ENCODE measurements around the gene BTD.
"Not testable (repeated sequence)": the region's sequence is repeated elsewhere in the genome, so short reads cannot be mapped to it uniquely, and the experiment has no call there.

Gene BTD

GRCh38 chr3:15585111-15585845 is 16.3 kb upstream of the BTD start:
- Mint-ChIP-seq H3K36me3 (ENCODE audit: low read depth) (peaks cover 67% of the 10 kb centered on the region), H3K4me1 (ENCODE audit: low read depth) (no peaks in the 10 kb centered on the region), H3K9me3 (no peaks in the 10 kb centered on the region), H3K27me3 (no peaks in the 10 kb centered on the region), H3K4me3 (no peak overlapping the region), H3K27ac (no peak overlapping the region)
- no peak for DNase-seq

- peaks cover 7% of the 10 kb centered on the region for H3K4me1 Mint-ChIP-seq (ENCODE audit: low read depth)
- no peak for DNase-seq
- peak overlapping the region; percentile 26 for H3K27ac Mint-ChIP-seq
- no peaks in the 10 kb centered on the region for H3K9me3 Mint-ChIP-seq
- no peaks in the 10 kb centered on the region for H3K27me3 Mint-ChIP-seq
- H3K4me3 Mint-ChIP-seq: no peak overlapping the region
- H3K36me3 Mint-ChIP-seq (ENCODE audit: low read depth): peaks cover 46% of the 10 kb centered on the region
These were observed 10.3 kb upstream of the BTD start for GRCh38 chr3:15591242-15591641.

GRCh38 chr3:15591928-15592327 is 9.6 kb upstream of the BTD start:
- H3K4me1 Mint-ChIP-seq (ENCODE audit: low read depth): peaks cover 10% of the 10 kb centered on the region
- no peak overlapping the region for H3K27ac Mint-ChIP-seq
- no peaks in the 10 kb centered on the region for H3K27me3 Mint-ChIP-seq
- peaks cover 48% of the 10 kb centered on the region for H3K36me3 Mint-ChIP-seq (ENCODE audit: low read depth)
- DNase-seq: no peak
- H3K4me3 Mint-ChIP-seq: no peak overlapping the region
- no peaks in the 10 kb centered on the region for H3K9me3 Mint-ChIP-seq

GRCh38 chr3:15592968-15593367 is 8.6 kb upstream of the BTD start:
- no peak for DNase-seq
- no peak overlapping the region for H3K27ac Mint-ChIP-seq
- H3K9me3 Mint-ChIP-seq: no peaks in the 10 kb centered on the region
- H3K4me1 Mint-ChIP-seq (ENCODE audit: low read depth): peaks cover 16% of the 10 kb centered on the region
- H3K36me3 Mint-ChIP-seq (ENCODE audit: low read depth): peaks cover 59% of the 10 kb centered on the region
- H3K4me3 Mint-ChIP-seq: no peak overlapping the region
- H3K27me3 Mint-ChIP-seq: no peaks in the 10 kb centered on the region

GRCh38 chr3:15595955-15596354 is 5.6 kb upstream of the BTD start:
- Mint-ChIP-seq H3K9me3 (no peaks in the 10 kb centered on the region), H3K4me1 (ENCODE audit: low read depth) (peaks cover 39% of the 10 kb centered on the region), H3K27ac (no peak overlapping the region), H3K4me3 (no peak overlapping the region), H3K36me3 (ENCODE audit: low read depth) (peaks cover 56% of the 10 kb centered on the region), H3K27me3 (no peaks in the 10 kb centered on the region)
- DNase-seq: no peak

GRCh38 chr3:15601046-15601398 is 523 bp upstream of the BTD start:
- H3K4me1 Mint-ChIP-seq (ENCODE audit: low read depth): peaks cover 59% of the 10 kb centered on the region
- H3K27me3 Mint-ChIP-seq: no peaks in the 10 kb centered on the region
- H3K4me3 Mint-ChIP-seq: peak overlapping the region; percentile 100
- peaks cover 63% of the 10 kb centered on the region for H3K36me3 Mint-ChIP-seq (ENCODE audit: low read depth)
- H3K9me3 Mint-ChIP-seq: peaks cover 2% of the 10 kb centered on the region
- DNase-seq: no peak
- H3K27ac Mint-ChIP-seq: peak overlapping the region; percentile 98

GRCh38 chr3:15602146-15602536 is 596 bp downstream of the BTD start:
- H3K4me3 Mint-ChIP-seq: peak overlapping the region; percentile 100
- H3K36me3 Mint-ChIP-seq (ENCODE audit: low read depth): peaks cover 55% of the 10 kb centered on the region
- H3K9me3 Mint-ChIP-seq: peaks cover 2% of the 10 kb centered on the region
- peaks cover 56% of the 10 kb centered on the region for H3K4me1 Mint-ChIP-seq (ENCODE audit: low read depth)
- DNase-seq: no peak
- no peaks in the 10 kb centered on the region for H3K27me3 Mint-ChIP-seq
- peak overlapping the region; percentile 98 for H3K27ac Mint-ChIP-seq

GRCh38 chr3:15602816-15603215 is 1.3 kb downstream of the BTD start:
- Mint-ChIP-seq H3K36me3 (ENCODE audit: low read depth) (peaks cover 48% of the 10 kb centered on the region), H3K4me1 (ENCODE audit: low read depth) (peaks cover 51% of the 10 kb centered on the region), H3K4me3 (peak overlapping the region; percentile 100), H3K27ac (peak overlapping the region; percentile 98)
- not testable (repeated sequence) for DNase-seq, H3K27me3 Mint-ChIP-seq, H3K9me3 Mint-ChIP-seq

GRCh38 chr3:15604584-15604983 is 3.0 kb downstream of the BTD start:
- not testable (repeated sequence) for H3K9me3 Mint-ChIP-seq, H3K4me3 Mint-ChIP-seq, H3K27me3 Mint-ChIP-seq, DNase-seq, H3K27ac Mint-ChIP-seq
- Mint-ChIP-seq H3K36me3 (ENCODE audit: low read depth) (peaks cover 31% of the 10 kb centered on the region), H3K4me1 (ENCODE audit: low read depth) (peaks cover 38% of the 10 kb centered on the region)

GRCh38 chr3:15606434-15606891 is 4.9 kb downstream of the BTD start:
- Mint-ChIP-seq H3K4me1 (ENCODE audit: low read depth) (peaks cover 25% of the 10 kb centered on the region), H3K36me3 (ENCODE audit: low read depth) (peaks cover 23% of the 10 kb centered on the region), H3K9me3 (peaks cover 2% of the 10 kb centered on the region), H3K4me3 (no peak overlapping the region), H3K27ac (no peak overlapping the region), H3K27me3 (no peaks in the 10 kb centered on the region)
- no peak for DNase-seq

- peaks cover 4% of the 10 kb centered on the region for H3K4me1 Mint-ChIP-seq (ENCODE audit: low read depth)
- no peak overlapping the region for H3K4me3 Mint-ChIP-seq
- H3K9me3 Mint-ChIP-seq: no peaks in the 10 kb centered on the region
- H3K36me3 Mint-ChIP-seq (ENCODE audit: low read depth): peaks cover 3% of the 10 kb centered on the region
- no peaks in the 10 kb centered on the region for H3K27me3 Mint-ChIP-seq
- DNase-seq: no peak
- no peak overlapping the region for H3K27ac Mint-ChIP-seq
These were observed 8.7 kb downstream of the BTD start for GRCh38 chr3:15610082-15610759.

- peaks cover 4% of the 10 kb centered on the region for H3K4me1 Mint-ChIP-seq (ENCODE audit: low read depth)
- H3K4me3 Mint-ChIP-seq: no peak overlapping the region
- no peak overlapping the region for H3K27ac Mint-ChIP-seq
- no peaks in the 10 kb centered on the region for H3K27me3 Mint-ChIP-seq
- no peak for DNase-seq
- H3K36me3 Mint-ChIP-seq (ENCODE audit: low read depth): peaks cover 3% of the 10 kb centered on the region
- no peaks in the 10 kb centered on the region for H3K9me3 Mint-ChIP-seq
These were observed 9.5 kb downstream of the BTD start for GRCh38 chr3:15611018-15611417.

GRCh38 chr3:15612001-15612400 is 10.5 kb downstream of the BTD start:
- DNase-seq: no peak
- Mint-ChIP-seq H3K9me3 (no peaks in the 10 kb centered on the region), H3K27me3 (no peaks in the 10 kb centered on the region), H3K4me1 (ENCODE audit: low read depth) (peaks cover 1% of the 10 kb centered on the region), H3K36me3 (ENCODE audit: low read depth) (peaks cover under 1% of the 10 kb centered on the region), H3K4me3 (no peak overlapping the region), H3K27ac (no peak overlapping the region)

GRCh38 chr3:15614958-15615357 is 13.4 kb downstream of the BTD start:
- H3K4me3 Mint-ChIP-seq: no peak overlapping the region
- no peaks in the 10 kb centered on the region for H3K27me3 Mint-ChIP-seq
- no peaks in the 10 kb centered on the region for H3K4me1 Mint-ChIP-seq (ENCODE audit: low read depth)
- H3K36me3 Mint-ChIP-seq (ENCODE audit: low read depth): peaks cover 13% of the 10 kb centered on the region
- peaks cover 10% of the 10 kb centered on the region for H3K9me3 Mint-ChIP-seq
- H3K27ac Mint-ChIP-seq: no peak overlapping the region
- DNase-seq: no peak

- DNase-seq: no peak
- Mint-ChIP-seq H3K4me1 (ENCODE audit: low read depth) (no peaks in the 10 kb centered on the region), H3K36me3 (ENCODE audit: low read depth) (peaks cover 22% of the 10 kb centered on the region), H3K9me3 (peaks cover 17% of the 10 kb centered on the region), H3K27me3 (no peaks in the 10 kb centered on the region), H3K27ac (no peak overlapping the region), H3K4me3 (no peak overlapping the region)
These were observed 14.5 kb downstream of the BTD start for GRCh38 chr3:15616053-15616452.

Data from activated T-cell treated with anti-CD3 and anti-CD28 coated beads, Interleukin-2, amount 50 U/mL, for 24 hours (primary cell).